ENCODE data around the gene FAM193B.

The FAM193B gene

DNA sequence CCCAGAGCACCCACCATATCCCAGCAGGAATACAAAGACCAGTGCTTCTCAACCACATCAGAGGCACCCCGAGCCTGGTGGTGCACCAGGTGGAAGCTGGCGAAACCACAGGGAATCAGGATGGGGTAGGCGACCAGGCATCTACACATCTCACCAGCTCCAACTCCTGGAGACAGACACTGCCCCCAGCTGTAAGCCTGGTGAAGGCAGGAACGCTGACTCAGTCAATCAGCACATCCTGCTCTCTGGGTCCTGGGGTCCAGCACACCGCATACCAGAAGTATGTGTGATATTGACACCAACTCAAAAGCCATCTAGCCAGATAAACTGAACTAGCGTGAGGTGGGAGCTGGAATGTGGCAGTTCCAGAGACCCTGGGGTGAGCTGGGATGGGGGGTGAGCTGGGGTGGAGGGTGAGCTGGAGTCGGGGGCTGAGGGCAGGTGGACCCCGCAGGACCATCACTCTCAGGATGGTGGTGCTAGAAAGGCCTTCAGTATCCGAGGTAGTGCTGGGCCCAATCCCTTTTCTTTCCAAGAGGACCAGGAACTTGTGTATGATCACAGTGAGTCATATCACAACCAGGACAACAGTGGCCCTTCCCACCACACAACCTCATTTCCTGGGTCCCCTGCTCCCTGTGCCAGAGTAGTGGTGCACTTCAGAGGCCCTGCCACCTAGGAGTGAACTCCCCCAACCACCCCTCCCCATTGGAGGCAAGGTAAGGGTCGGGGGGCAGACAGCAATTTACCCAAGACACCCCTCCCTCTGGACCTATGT, 83.4 kb downstream of the FAM193B start:
- DNase-seq (ENCODE audit: low spot score): no peak

Data from globus pallidus (tissue), 1 donor.